Hematopoietic multipotent progenitor cell treated with erythropoietin and hydrocortisone succinate and interleukin-3 and kit ligand, for 17 days (in vitro differentiated cells): ENCODE results near the gene LLGL2.

Experiments used
- DNase-seq: peaks from one replicate; pipeline ENCODE4 v3.0.0-alpha.2; 2015; ENCODE audit warnings: low spot score

LLGL2 gene

GRCh38 chr17:75550139-75550465, 24.6 kb downstream of the LLGL2 start:
- DNase-seq = no peak

GRCh38 chr17:75551266-75551665, 25.8 kb downstream of the LLGL2 start:
- no peak for DNase-seq

GRCh38 chr17:75552425-75553294, 27.2 kb downstream of the LLGL2 start:
- no peak for DNase-seq

GRCh38 chr17:75553295-75554110, 28.0 kb downstream of the LLGL2 start:
- no peak for DNase-seq

- no peak for DNase-seq
These were observed 30.2 kb downstream of the LLGL2 start for GRCh38 chr17:75555679-75556153.

- DNase-seq = no peak
These were observed 31.8 kb downstream of the LLGL2 start for GRCh38 chr17:75557075-75557851.

- no peak for DNase-seq
These were observed 32.6 kb downstream of the LLGL2 start for GRCh38 chr17:75557852-75558665.

GRCh38 chr17:75558666-75559530, 33.4 kb downstream of the LLGL2 start:
- no peak for DNase-seq

- no peak for DNase-seq
These were observed 34.5 kb downstream of the LLGL2 start for GRCh38 chr17:75559958-75560533.

GRCh38 chr17:75561927-75562603, 36.6 kb downstream of the LLGL2 start:
- no peak for DNase-seq

GRCh38 chr17:75563063-75563758, 37.7 kb downstream of the LLGL2 start:
- DNase-seq = no peak

- no peak for DNase-seq
These were observed 38.7 kb downstream of the LLGL2 start for GRCh38 chr17:75564195-75564594.

GRCh38 chr17:75565066-75565465, 39.6 kb downstream of the LLGL2 start:
- no peak for DNase-seq

- DNase-seq = no peak
These were observed 40.1 kb downstream of the LLGL2 start for GRCh38 chr17:75565618-75566017.

- no peak for DNase-seq
These were observed 40.9 kb downstream of the LLGL2 start for GRCh38 chr17:75566416-75566815.

- no peak for DNase-seq
These were observed 41.3 kb downstream of the LLGL2 start for GRCh38 chr17:75566834-75567233.

- DNase-seq = no peak
These were observed 43.1 kb downstream of the LLGL2 start for GRCh38 chr17:75568412-75569255.
